Activated T-helper 1 cell treated with anti-CD3 and anti-CD28 coated beads, Interleukin-12 subunit alpha, Interleukin-12 subunit beta, Interleukin-2, Interleukin-4 antibody, amounts not matched to agents 30 ng/mL and 10 ng/mL and 1 ng/mL, durations not matched to agents 14 hours and 24 hours and 36 hours (primary cell): ENCODE data around the gene ZNF286A. TPM values are rescaled to one million over a fixed set of nuclear protein-coding genes. Genes with fewer than 3 reads are reported as not detected.
"Not testable (repeated sequence)": the region's sequence is repeated elsewhere in the genome, so short reads cannot be mapped to it uniquely, and the experiment has no call there.

Experiments
- DNase-seq: peaks from one replicate; pipeline ENCODE4 v3.0.0; 2021; ENCODE audit warnings: low spot score
- H3K27ac Mint-ChIP-seq: one replicate; pipeline ENCODE4 v1.8.0; 2021; ENCODE audit warnings: mild to moderate bottlenecking, mixed read lengths
- H3K27me3 Mint-ChIP-seq: one replicate; pipeline ENCODE4 v1.8.0; 2022; ENCODE audit warnings: mild to moderate bottlenecking, moderate library complexity, mixed read lengths; ENCODE audit not compliant: insufficient read depth
- H3K36me3 Mint-ChIP-seq: one replicate; pipeline ENCODE4 v1.8.0; 2021; ENCODE audit warnings: low read depth, mixed read lengths
- H3K4me1 Mint-ChIP-seq: one replicate; pipeline ENCODE4 v1.8.0; 2021; ENCODE audit warnings: low read depth, mixed read lengths
- H3K4me3 Mint-ChIP-seq: one replicate; pipeline ENCODE4 v1.8.0; 2021; ENCODE audit warnings: mild to moderate bottlenecking, moderate library complexity, mixed read lengths
- H3K9me3 Mint-ChIP-seq: one replicate; pipeline ENCODE4 v1.8.0; 2021; ENCODE audit warnings: mixed read lengths
- intact Hi-C: fragments of 100-400 bp; cut with micrococcal nuclease; formaldehyde crosslinking; loops from one replicate; pipeline ENCODE4 v1.15.1; 2024
- total RNA-seq: library from RNA; stranded (reverse); gene quantifications from 2 replicates; pipeline ENCODE4 v1.2.3, GENCODE V29; 2022

The ZNF286A gene
- 26.3 and 30.2 TPM in 2 replicates for total RNA-seq

GRCh38 chr17:15699413-15699924 is at the start of gene ZNF286A:
Gene ZNF286A, plus strand, starts transcription at chr17:15699752. Its CDS starts 578 bp downstream, at chr17:15700330.
- H3K4me3 Mint-ChIP-seq = peak within 1 kb of the TSS; percentile 95

GRCh38 chr17:15649861-15650421 is 49.6 kb upstream of the ZNF286A start:
- intact Hi-C loops = no loop called here
- Mint-ChIP-seq H3K27me3 (no peaks in the 10 kb centered on the region), H3K9me3 (no peaks in the 10 kb centered on the region), H3K4me3 (peak overlapping the region; percentile 85), H3K27ac (peak overlapping the region; percentile 53), H3K4me1 (peaks cover 58% of the 10 kb centered on the region), H3K36me3 (peaks cover 9% of the 10 kb centered on the region)
- DNase-seq = no peak

More at GRCh38 chr17:15699413-15699924, at the start of gene ZNF286A:
- DNase-seq = peak; percentile 89
- H3K27me3 Mint-ChIP-seq, H3K36me3 Mint-ChIP-seq, H3K9me3 Mint-ChIP-seq: not testable (repeated sequence)
- intact Hi-C loops = loop anchor here (5.0 kb wide), 1 partner anchor 298 kb away; the partner anchor contains the start of genes TTC19 and ZSWIM7
- Mint-ChIP-seq H3K4me1 (peaks cover 18% of the 10 kb centered on the region), H3K27ac (peak within 1 kb of the TSS; percentile 88)

GRCh38 chr17:15650741-15651582 is 48.6 kb upstream of the ZNF286A start:
- H3K36me3 Mint-ChIP-seq = peaks cover 9% of the 10 kb centered on the region
- H3K27ac Mint-ChIP-seq = peak overlapping the region; percentile 79
- no peaks in the 10 kb centered on the region for H3K27me3 Mint-ChIP-seq
- intact Hi-C loops = no loop called here
- no peaks in the 10 kb centered on the region for H3K9me3 Mint-ChIP-seq
- no peak for DNase-seq
- peaks cover 48% of the 10 kb centered on the region for H3K4me1 Mint-ChIP-seq
- H3K4me3 Mint-ChIP-seq = peak overlapping the region; percentile 85

GRCh38 chr17:15651583-15652110 is 47.9 kb upstream of the ZNF286A start:
- no peaks in the 10 kb centered on the region for H3K9me3 Mint-ChIP-seq
- no peaks in the 10 kb centered on the region for H3K27me3 Mint-ChIP-seq
- peaks cover 14% of the 10 kb centered on the region for H3K36me3 Mint-ChIP-seq
- intact Hi-C loops = no loop called here
- H3K4me3 Mint-ChIP-seq = peak overlapping the region; percentile 85
- H3K4me1 Mint-ChIP-seq = peaks cover 46% of the 10 kb centered on the region
- H3K27ac Mint-ChIP-seq = peak overlapping the region; percentile 75
- peak; percentile 41 for DNase-seq

- Mint-ChIP-seq H3K27ac (no peak overlapping the region), H3K9me3 (no peaks in the 10 kb centered on the region), H3K4me1 (peaks cover 46% of the 10 kb centered on the region), H3K36me3 (peaks cover 16% of the 10 kb centered on the region), H3K4me3 (no peak overlapping the region), H3K27me3 (no peaks in the 10 kb centered on the region)
- intact Hi-C loops = no loop called here
- no peak for DNase-seq
Measured at GRCh38 chr17:15652960-15653359, 46.6 kb upstream of the ZNF286A start.

- DNase-seq, H3K27ac Mint-ChIP-seq, H3K27me3 Mint-ChIP-seq, H3K9me3 Mint-ChIP-seq, intact Hi-C loops, H3K4me3 Mint-ChIP-seq: not testable (repeated sequence)
- Mint-ChIP-seq H3K4me1 (peaks cover 32% of the 10 kb centered on the region), H3K36me3 (peaks cover 17% of the 10 kb centered on the region)
Measured at GRCh38 chr17:15654401-15654800, 45.2 kb upstream of the ZNF286A start.

- no peaks in the 10 kb centered on the region for H3K27me3 Mint-ChIP-seq
- no peaks in the 10 kb centered on the region for H3K9me3 Mint-ChIP-seq
- no peak for DNase-seq
- intact Hi-C loops = no loop called here
- H3K27ac Mint-ChIP-seq = no peak overlapping the region
- peaks cover 25% of the 10 kb centered on the region for H3K4me1 Mint-ChIP-seq
- H3K4me3 Mint-ChIP-seq = no peak overlapping the region
- H3K36me3 Mint-ChIP-seq = peaks cover 17% of the 10 kb centered on the region
Measured at GRCh38 chr17:15654886-15655561, 44.5 kb upstream of the ZNF286A start.

- H3K36me3 Mint-ChIP-seq = peaks cover 15% of the 10 kb centered on the region
- H3K4me3 Mint-ChIP-seq = no peak overlapping the region
- H3K27me3 Mint-ChIP-seq = no peaks in the 10 kb centered on the region
Measured at GRCh38 chr17:15657868-15658267, 41.7 kb upstream of the ZNF286A start.

GRCh38 chr17:15658296-15658695 is 41.3 kb upstream of the ZNF286A start:
- H3K27ac Mint-ChIP-seq = no peak overlapping the region
- intact Hi-C loops = no loop called here
- no peaks in the 10 kb centered on the region for H3K9me3 Mint-ChIP-seq
- H3K4me3 Mint-ChIP-seq = no peak overlapping the region
- peaks cover 15% of the 10 kb centered on the region for H3K36me3 Mint-ChIP-seq
- no peak for DNase-seq
- no peaks in the 10 kb centered on the region for H3K27me3 Mint-ChIP-seq
- H3K4me1 Mint-ChIP-seq = peaks cover 16% of the 10 kb centered on the region

More at GRCh38 chr17:15657868-15658267, 41.7 kb upstream of the ZNF286A start:
- H3K9me3 Mint-ChIP-seq = no peaks in the 10 kb centered on the region
- no peak for DNase-seq
- no peak overlapping the region for H3K27ac Mint-ChIP-seq
- H3K4me1 Mint-ChIP-seq = peaks cover 16% of the 10 kb centered on the region
- intact Hi-C loops = no loop called here

GRCh38 chr17:15659236-15659635 is 40.3 kb upstream of the ZNF286A start:
- H3K27ac Mint-ChIP-seq = no peak overlapping the region
- H3K36me3 Mint-ChIP-seq = peaks cover 19% of the 10 kb centered on the region

GRCh38 chr17:15659663-15660062 is 39.9 kb upstream of the ZNF286A start:
- H3K27ac Mint-ChIP-seq = no peak overlapping the region
- intact Hi-C loops = no loop called here
- no peak for DNase-seq
- H3K4me3 Mint-ChIP-seq = no peak overlapping the region
- H3K4me1 Mint-ChIP-seq = peaks cover 16% of the 10 kb centered on the region
- H3K36me3 Mint-ChIP-seq = peaks cover 19% of the 10 kb centered on the region
- H3K9me3 Mint-ChIP-seq = no peaks in the 10 kb centered on the region
- no peaks in the 10 kb centered on the region for H3K27me3 Mint-ChIP-seq

More at GRCh38 chr17:15659236-15659635, 40.3 kb upstream of the ZNF286A start:
- Mint-ChIP-seq H3K4me3 (no peak overlapping the region), H3K4me1 (peaks cover 16% of the 10 kb centered on the region), H3K9me3 (no peaks in the 10 kb centered on the region), H3K27me3 (no peaks in the 10 kb centered on the region)
- DNase-seq = no peak
- intact Hi-C loops = no loop called here

GRCh38 chr17:15660077-15660476 is 39.5 kb upstream of the ZNF286A start:
- Mint-ChIP-seq H3K4me1 (peaks cover 16% of the 10 kb centered on the region), H3K27ac (no peak overlapping the region), H3K36me3 (peaks cover 19% of the 10 kb centered on the region), H3K27me3 (no peaks in the 10 kb centered on the region), H3K4me3 (no peak overlapping the region), H3K9me3 (no peaks in the 10 kb centered on the region)
- intact Hi-C loops = no loop called here
- DNase-seq = no peak
